Measurements from ENCODE around the gene DAAM1.

Gene DAAM1

GRCh38 chr14:59261334-59261733 is 72.9 kb downstream of the DAAM1 start:
- ATAC-seq, result no peak
- TF ChIP-seq, protein P1, sequence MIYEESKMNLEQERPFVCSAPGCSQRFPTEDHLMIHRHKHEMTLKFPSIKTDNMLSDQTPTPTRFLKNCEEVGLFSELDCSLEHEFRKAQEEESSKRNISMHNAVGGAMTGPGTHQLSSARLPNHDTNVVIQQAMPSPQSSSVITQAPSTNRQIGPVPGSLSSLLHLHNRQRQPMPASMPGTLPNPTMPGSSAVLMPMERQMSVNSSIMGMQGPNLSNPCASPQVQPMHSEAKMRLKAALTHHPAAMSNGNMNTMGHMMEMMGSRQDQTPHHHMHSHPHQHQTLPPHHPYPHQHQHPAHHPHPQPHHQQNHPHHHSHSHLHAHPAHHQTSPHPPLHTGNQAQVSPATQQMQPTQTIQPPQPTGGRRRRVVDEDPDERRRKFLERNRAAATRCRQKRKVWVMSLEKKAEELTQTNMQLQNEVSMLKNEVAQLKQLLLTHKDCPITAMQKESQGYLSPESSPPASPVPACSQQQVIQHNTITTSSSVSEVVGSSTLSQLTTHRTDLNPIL (CRISPR knock-in tag; IDR thresholded peaks at IDR 0.05; ENCODE audit: low read depth), result no peak
- no peak for TF ChIP-seq PPARA (CRISPR knock-in tag; IDR thresholded peaks at IDR 0.05; ENCODE audit: borderline replicate concordance)
- no peak for TF ChIP-seq OSR1 (CRISPR knock-in tag; IDR thresholded peaks at IDR 0.05)
- no peak for TF ChIP-seq PATZ1 (CRISPR knock-in tag; IDR thresholded peaks at IDR 0.05; ENCODE audit: borderline replicate concordance)
- no peak for TF ChIP-seq ZNF8 (CRISPR knock-in tag; IDR thresholded peaks at IDR 0.05)
- no peak for TF ChIP-seq CSDC2 (CRISPR knock-in tag; IDR thresholded peaks at IDR 0.05)
- no peak for TF ChIP-seq RARB (CRISPR knock-in tag; IDR thresholded peaks at IDR 0.05)

GRCh38 chr14:59262717-59263454 is 74.4 kb downstream of the DAAM1 start:
- 0 out of 3 replicates have a peak, but pooled peaks have one; percentile 44 for ATAC-seq
- TF ChIP-seq SNAI2 (CRISPR knock-in tag; IDR thresholded peaks at IDR 0.05), result no peak
- TF ChIP-seq ZFP3 (CRISPR knock-in tag; IDR thresholded peaks at IDR 0.05), result no peak
- no peak for TF ChIP-seq OSR1 (CRISPR knock-in tag; IDR thresholded peaks at IDR 0.05)
- TF ChIP-seq TCF4 (CRISPR knock-in tag; IDR thresholded peaks at IDR 0.05; ENCODE audit: borderline replicate concordance), result no peak
- TF ChIP-seq PATZ1 (CRISPR knock-in tag; IDR thresholded peaks at IDR 0.05; ENCODE audit: borderline replicate concordance), result no peak
- no peak for TF ChIP-seq ZNF8 (CRISPR knock-in tag; IDR thresholded peaks at IDR 0.05)
- TF ChIP-seq ZNF70 (CRISPR knock-in tag; IDR thresholded peaks at IDR 0.05), result no peak
- TF ChIP-seq ZNF565 (CRISPR knock-in tag; conservative IDR thresholded peaks at IDR 0.05; ENCODE audit: low read depth), result no peak
- no peak for TF ChIP-seq ZC3H10 (CRISPR knock-in tag; IDR thresholded peaks at IDR 0.05)
- no peak for TF ChIP-seq CSDC2 (CRISPR knock-in tag; IDR thresholded peaks at IDR 0.05)
- TF ChIP-seq ISL1 (CRISPR knock-in tag; IDR thresholded peaks at IDR 0.05), result no peak
- no peak for TF ChIP-seq ESRRG (CRISPR knock-in tag; IDR thresholded peaks at IDR 0.05)
- TF ChIP-seq, protein P2, sequence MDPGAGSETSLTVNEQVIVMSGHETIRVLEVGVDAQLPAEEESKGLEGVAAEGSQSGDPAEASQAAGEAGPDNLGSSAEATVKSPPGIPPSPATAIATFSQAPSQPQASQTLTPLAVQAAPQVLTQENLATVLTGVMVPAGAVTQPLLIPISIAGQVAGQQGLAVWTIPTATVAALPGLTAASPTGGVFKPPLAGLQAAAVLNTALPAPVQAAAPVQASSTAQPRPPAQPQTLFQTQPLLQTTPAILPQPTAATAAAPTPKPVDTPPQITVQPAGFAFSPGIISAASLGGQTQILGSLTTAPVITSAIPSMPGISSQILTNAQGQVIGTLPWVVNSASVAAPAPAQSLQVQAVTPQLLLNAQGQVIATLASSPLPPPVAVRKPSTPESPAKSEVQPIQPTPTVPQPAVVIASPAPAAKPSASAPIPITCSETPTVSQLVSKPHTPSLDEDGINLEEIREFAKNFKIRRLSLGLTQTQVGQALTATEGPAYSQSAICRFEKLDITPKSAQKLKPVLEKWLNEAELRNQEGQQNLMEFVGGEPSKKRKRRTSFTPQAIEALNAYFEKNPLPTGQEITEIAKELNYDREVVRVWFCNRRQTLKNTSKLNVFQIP (CRISPR knock-in tag; IDR thresholded peaks at IDR 0.05; ENCODE audit: borderline replicate concordance, low read depth), result no peak
- TF ChIP-seq, protein P1 (CRISPR knock-in tag; IDR thresholded peaks at IDR 0.05; ENCODE audit: low read depth), result no peak

DNA sequence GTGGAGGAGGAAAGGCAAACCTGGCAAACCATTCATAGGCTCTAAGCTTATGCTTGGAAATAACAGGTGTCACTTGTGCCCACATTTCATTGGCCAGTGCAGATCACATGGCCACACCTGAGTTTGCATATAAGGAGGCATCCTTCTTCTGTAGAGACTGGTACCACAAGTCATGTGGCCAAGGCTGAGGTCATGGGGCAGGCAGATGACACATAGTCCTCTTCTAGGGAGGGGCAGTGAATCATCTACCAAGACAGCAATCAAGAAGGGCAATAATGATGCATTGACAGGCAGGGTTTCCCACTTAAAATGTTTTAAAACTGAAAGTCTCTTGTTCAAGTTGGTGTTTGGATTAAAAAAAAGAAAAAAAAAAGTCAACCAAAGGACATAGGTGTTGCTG is 77.3 kb downstream of the DAAM1 start:
- TF ChIP-seq ZFP3 (CRISPR knock-in tag; IDR thresholded peaks at IDR 0.05) (no peak), RARB (CRISPR knock-in tag; IDR thresholded peaks at IDR 0.05) (no peak), TCF4 (CRISPR knock-in tag; IDR thresholded peaks at IDR 0.05; ENCODE audit: borderline replicate concordance) (no peak), TOX (CRISPR knock-in tag; IDR thresholded peaks at IDR 0.05; ENCODE audit: borderline replicate concordance) (no peak), CSDC2 (CRISPR knock-in tag; IDR thresholded peaks at IDR 0.05) (no peak), SNAI2 (CRISPR knock-in tag; IDR thresholded peaks at IDR 0.05) (no peak), TSHZ2 (CRISPR knock-in tag; IDR thresholded peaks at IDR 0.05) (no peak)
- ATAC-seq, result no peak

Data from SK-N-SH treated with all-trans-retinoic acid at 6 μM for 48 hours (cell line).